GM23338 (cell line): Measurements from ENCODE around the gene ADORA3. TPM values are rescaled to one million over a fixed set of nuclear protein-coding genes. Genes with fewer than 3 reads are reported as not detected.

Source experiments
- ATAC-seq: fragments of 200-7000 bp; cut with Tn5 transposase; 3 replicates; pipeline ENCODE4 v1.9.1; 2020
- DNase-seq: peaks from one replicate; pipeline ENCODE4 v3.0.0-alpha.2; 2015; ENCODE audit warnings: low spot score
- H2AFZ ChIP-seq: fragments of 200-600 bp; sonication (generic); 2 replicates; pipeline ENCODE4 v1.8.0; 2016; ENCODE audit warnings: antibody characterized with exemption, mild to moderate bottlenecking, moderate library complexity
- H3F3A ChIP-seq: fragments of 200-600 bp; sonication (generic); replicated peaks from 2 replicates; pipeline ENCODE4 v1.8.0; 2017; ENCODE audit warnings: antibody characterized with exemption, mixed run types, low read depth
- H3K27ac ChIP-seq: fragments of 200-600 bp; sonication (generic); 2 replicates; pipeline ENCODE4 v1.6.1; 2016; ENCODE audit warnings: low read depth
- H3K27me3 ChIP-seq: fragments of 200-600 bp; sonication (generic); 2 replicates; pipeline ENCODE4 v1.8.0; 2016; ENCODE audit warnings: mild to moderate bottlenecking, mixed run types, moderate library complexity; ENCODE audit not compliant: insufficient read depth
- H3K36me3 ChIP-seq: fragments of 200-600 bp; sonication (generic); 2 replicates; pipeline ENCODE4 v1.8.0; 2016; ENCODE audit warnings: mild to moderate bottlenecking; ENCODE audit not compliant: insufficient read depth
- H3K4me1 ChIP-seq: fragments of 200-600 bp; sonication (generic); 2 replicates; pipeline ENCODE4 v1.8.0; 2016; ENCODE audit warnings: mild to moderate bottlenecking, moderate library complexity; ENCODE audit not compliant: insufficient read depth
- H3K4me2 ChIP-seq: fragments of 200-600 bp; sonication (generic); 2 replicates; pipeline ENCODE4 v1.7.1; 2017; ENCODE audit warnings: mixed run types
- H3K4me3 ChIP-seq: fragments of 200-600 bp; sonication (generic); 2 replicates; pipeline ENCODE4 v1.6.1; 2016; ENCODE audit warnings: mixed run types
- H3K79me2 ChIP-seq: fragments of 200-600 bp; sonication (generic); replicated peaks from 2 replicates; pipeline ENCODE4 v1.8.0; 2017; ENCODE audit warnings: mild to moderate bottlenecking; ENCODE audit not compliant: insufficient read depth
- H3K9me2 ChIP-seq: fragments of 200-600 bp; sonication (generic); 2 replicates; pipeline ENCODE4 v1.8.0; 2017; ENCODE audit not compliant: insufficient read depth
- H4K20me1 ChIP-seq: fragments of 200-600 bp; sonication (generic); replicated peaks from 2 replicates; pipeline ENCODE4 v1.8.0; 2017; ENCODE audit warnings: mild to moderate bottlenecking; ENCODE audit not compliant: insufficient read depth
- H3K27ac Mint-ChIP-seq: 2 replicates; pipeline ENCODE4 v1.8.0; 2020; ENCODE audit warnings: inconsistent platforms, mild to moderate bottlenecking, moderate library complexity, mixed read lengths
- H3K27me3 Mint-ChIP-seq: 3 replicates; pipeline ENCODE4 v1.8.0; 2022; ENCODE audit warnings: low read depth, mild to moderate bottlenecking, moderate library complexity, mixed read lengths, inconsistent platforms; ENCODE audit not compliant: insufficient read depth, poor library complexity
- H3K36me3 Mint-ChIP-seq: 3 replicates; pipeline ENCODE4 v1.8.0; 2021; ENCODE audit warnings: low read depth, mild to moderate bottlenecking, inconsistent platforms, moderate library complexity, mixed read lengths
- H3K4me1 Mint-ChIP-seq: 3 replicates; pipeline ENCODE4 v1.8.0; 2020; ENCODE audit warnings: mild to moderate bottlenecking, inconsistent platforms, mixed read lengths
- H3K4me3 Mint-ChIP-seq: 3 replicates; pipeline ENCODE4 v1.8.0; 2021; ENCODE audit warnings: moderate library complexity, mild to moderate bottlenecking, inconsistent platforms, mixed read lengths
- H3K9me3 Mint-ChIP-seq: 3 replicates; pipeline ENCODE4 v1.8.0; 2020; ENCODE audit warnings: moderate library complexity, mild to moderate bottlenecking, inconsistent platforms, mixed read lengths
- CREB1 ChIP-seq: fragments of 250-450 bp; sonication (Bioruptor Pico); IDR thresholded peaks from 2 replicates; pipeline ENCODE4 v1.5.0; 2020; ENCODE audit warnings: low read depth, mild to moderate bottlenecking, moderate library complexity
- EZH2 ChIP-seq: fragments of 200-600 bp; sonication (generic); IDR thresholded peaks from one replicate; pipeline ENCODE4 v1.8.0; 2017; ENCODE audit warnings: antibody characterized with exemption, mild to moderate bottlenecking, low read depth; ENCODE audit not compliant: unreplicated experiment
- EZH2phosphoT487 ChIP-seq: fragments of 200-600 bp; sonication (generic); IDR thresholded peaks from one replicate; pipeline ENCODE4 v1.8.1; 2018; ENCODE audit warnings: antibody characterized with exemption; ENCODE audit not compliant: unreplicated experiment
- JUNB ChIP-seq: IDR thresholded peaks from one replicate; pipeline ENCODE4 v1.6.1; 2016; ENCODE audit warnings: antibody characterized with exemption; ENCODE audit not compliant: unreplicated experiment
- NANOG ChIP-seq: IDR thresholded peaks from 2 replicates; pipeline ENCODE4 v1.6.1; 2016; ENCODE audit warnings: antibody characterized with exemption, borderline replicate concordance
- POLR2AphosphoS5 ChIP-seq: IDR thresholded peaks from 2 replicates; pipeline ENCODE4 v1.6.1; 2016; ENCODE audit warnings: antibody characterized with exemption, low read depth
- STAT1 ChIP-seq: IDR thresholded peaks from one replicate; pipeline ENCODE4 v1.6.1; 2016; ENCODE audit warnings: antibody characterized with exemption; ENCODE audit not compliant: unreplicated experiment
- ZNF114 ChIP-seq: fragments of 250-450 bp; sonication (Bioruptor Pico); IDR thresholded peaks from 2 replicates; pipeline ENCODE4 v1.5.0; 2020; ENCODE audit warnings: mild to moderate bottlenecking, moderate library complexity
- ZNF331 ChIP-seq: fragments of 250-450 bp; sonication (Bioruptor Pico); IDR thresholded peaks from 2 replicates; pipeline ENCODE4 v1.5.0; 2020; ENCODE audit warnings: low read depth, mild to moderate bottlenecking, moderate library complexity
- polyA plus RNA-seq: library from polyadenylated mRNA; unstranded; fragments of >200 nt; fragmentation: Nextera tagmentation; extraction: Ambion mirVana; gene quantifications from 2 replicates; pipeline ENCODE4 v1.2.1, GENCODE V29; 2016
- total RNA-seq: library from RNA; depleted of rRNA; stranded (reverse); fragments of >200 nt; shearing (Covaris generic); gene quantifications from 2 replicates; pipeline ENCODE4 v1.2.3, GENCODE V29; 2014
- TF ChIP-seq, protein P1 (sequence below): IDR thresholded peaks from one replicate; pipeline ENCODE4 v1.6.1; 2018; ENCODE audit warnings: antibody characterized with exemption; ENCODE audit not compliant: unreplicated experiment
- TF ChIP-seq, protein P2 (sequence below): IDR thresholded peaks from 2 replicates; pipeline ENCODE4 v1.6.1; 2016; ENCODE audit warnings: antibody characterized with exemption
- TF ChIP-seq, protein P3 (sequence below), 2 experiments: fragments of 200-600 bp in 1 of 2; sonication (generic) in 1 of 2; conservative IDR thresholded peaks; 2 replicates each; pipeline versions ENCODE4 v1.5.1 to v1.6.1; 2016 to 2017; ENCODE audit warnings: antibody characterized with exemption in 2 of 2, low read depth in 2 of 2, mild to moderate bottlenecking in 2 of 2, moderate library complexity in 1 of 2
- TF ChIP-seq, protein P4 (sequence below): fragments of 250-450 bp; sonication (Bioruptor Pico); IDR thresholded peaks from 2 replicates; pipeline ENCODE4 v1.5.0; 2020; ENCODE audit warnings: mild to moderate bottlenecking, moderate library complexity

ADORA3 gene
- total and polyA plus RNA-seq, 2 experiments from 2014 or later: not detected

DNA sequence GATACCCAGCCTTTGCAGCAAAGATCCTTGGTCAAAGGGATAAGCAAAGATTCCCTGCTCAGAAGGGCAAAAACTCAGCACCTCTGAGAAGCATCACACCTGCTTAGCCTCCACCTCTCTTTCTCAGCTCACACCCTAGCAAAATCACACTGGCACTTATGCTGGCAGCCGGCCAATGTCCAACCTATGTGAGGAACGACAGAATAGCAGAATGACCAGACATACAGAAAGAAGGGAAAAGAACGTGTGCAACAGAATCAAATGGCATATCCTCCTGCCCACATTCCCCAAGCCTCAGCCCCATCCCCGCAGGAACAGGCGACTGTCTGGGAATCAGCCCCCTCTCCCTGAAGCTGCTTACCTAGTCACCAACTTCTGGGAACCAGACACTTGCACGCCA is 664 bp upstream of the ADORA3 start:
- Mint-ChIP-seq H3K4me1 (peaks cover 6% of the 10 kb centered on the region), H3K9me3 (no peaks in the 10 kb centered on the region), H3K27ac (no peak overlapping the region), H3K27me3 (peaks cover 6% of the 10 kb centered on the region), H3K36me3 (no peaks in the 10 kb centered on the region), H3K4me3 (no peak overlapping the region)
- DNase-seq (no peak), ATAC-seq (no peak)
- Histone ChIP-seq H3K9me2 (peaks cover 8% of the 10 kb centered on the region; the same call in 1 of the 2 replicates), H3K36me3 (no peaks in the 10 kb centered on the region), H3K4me2 (no peak overlapping the region), H2AFZ (no peak overlapping the region), H3K27me3 (no peaks in the 10 kb centered on the region), H3K79me2 (no peaks in the 10 kb centered on the region), H3K4me3 (no peak overlapping the region), H3F3A (no peaks in the 10 kb centered on the region; the same call in 1 of the 2 replicates), H3K27ac (no peak overlapping the region), H3K4me1 (peaks cover 12% of the 10 kb centered on the region), H4K20me1 (no peaks in the 10 kb centered on the region)
- TF ChIP-seq, protein P1, sequence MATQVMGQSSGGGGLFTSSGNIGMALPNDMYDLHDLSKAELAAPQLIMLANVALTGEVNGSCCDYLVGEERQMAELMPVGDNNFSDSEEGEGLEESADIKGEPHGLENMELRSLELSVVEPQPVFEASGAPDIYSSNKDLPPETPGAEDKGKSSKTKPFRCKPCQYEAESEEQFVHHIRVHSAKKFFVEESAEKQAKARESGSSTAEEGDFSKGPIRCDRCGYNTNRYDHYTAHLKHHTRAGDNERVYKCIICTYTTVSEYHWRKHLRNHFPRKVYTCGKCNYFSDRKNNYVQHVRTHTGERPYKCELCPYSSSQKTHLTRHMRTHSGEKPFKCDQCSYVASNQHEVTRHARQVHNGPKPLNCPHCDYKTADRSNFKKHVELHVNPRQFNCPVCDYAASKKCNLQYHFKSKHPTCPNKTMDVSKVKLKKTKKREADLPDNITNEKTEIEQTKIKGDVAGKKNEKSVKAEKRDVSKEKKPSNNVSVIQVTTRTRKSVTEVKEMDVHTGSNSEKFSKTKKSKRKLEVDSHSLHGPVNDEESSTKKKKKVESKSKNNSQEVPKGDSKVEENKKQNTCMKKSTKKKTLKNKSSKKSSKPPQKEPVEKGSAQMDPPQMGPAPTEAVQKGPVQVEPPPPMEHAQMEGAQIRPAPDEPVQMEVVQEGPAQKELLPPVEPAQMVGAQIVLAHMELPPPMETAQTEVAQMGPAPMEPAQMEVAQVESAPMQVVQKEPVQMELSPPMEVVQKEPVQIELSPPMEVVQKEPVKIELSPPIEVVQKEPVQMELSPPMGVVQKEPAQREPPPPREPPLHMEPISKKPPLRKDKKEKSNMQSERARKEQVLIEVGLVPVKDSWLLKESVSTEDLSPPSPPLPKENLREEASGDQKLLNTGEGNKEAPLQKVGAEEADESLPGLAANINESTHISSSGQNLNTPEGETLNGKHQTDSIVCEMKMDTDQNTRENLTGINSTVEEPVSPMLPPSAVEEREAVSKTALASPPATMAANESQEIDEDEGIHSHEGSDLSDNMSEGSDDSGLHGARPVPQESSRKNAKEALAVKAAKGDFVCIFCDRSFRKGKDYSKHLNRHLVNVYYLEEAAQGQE: no peak
- TF ChIP-seq, protein P2, sequence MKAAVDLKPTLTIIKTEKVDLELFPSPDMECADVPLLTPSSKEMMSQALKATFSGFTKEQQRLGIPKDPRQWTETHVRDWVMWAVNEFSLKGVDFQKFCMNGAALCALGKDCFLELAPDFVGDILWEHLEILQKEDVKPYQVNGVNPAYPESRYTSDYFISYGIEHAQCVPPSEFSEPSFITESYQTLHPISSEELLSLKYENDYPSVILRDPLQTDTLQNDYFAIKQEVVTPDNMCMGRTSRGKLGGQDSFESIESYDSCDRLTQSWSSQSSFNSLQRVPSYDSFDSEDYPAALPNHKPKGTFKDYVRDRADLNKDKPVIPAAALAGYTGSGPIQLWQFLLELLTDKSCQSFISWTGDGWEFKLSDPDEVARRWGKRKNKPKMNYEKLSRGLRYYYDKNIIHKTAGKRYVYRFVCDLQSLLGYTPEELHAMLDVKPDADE: no peak
- TF ChIP-seq ZNF114 (CRISPR knock-in tag) (no peak), ZNF331 (CRISPR knock-in tag) (no peak), STAT1 (no peak), EZH2phosphoT487 (no peak), POLR2AphosphoS5 (no peak), NANOG (no peak), EZH2 (no peak), JUNB (no peak), CREB1 (CRISPR knock-in tag) (no peak)
- TF ChIP-seq, protein P3, sequence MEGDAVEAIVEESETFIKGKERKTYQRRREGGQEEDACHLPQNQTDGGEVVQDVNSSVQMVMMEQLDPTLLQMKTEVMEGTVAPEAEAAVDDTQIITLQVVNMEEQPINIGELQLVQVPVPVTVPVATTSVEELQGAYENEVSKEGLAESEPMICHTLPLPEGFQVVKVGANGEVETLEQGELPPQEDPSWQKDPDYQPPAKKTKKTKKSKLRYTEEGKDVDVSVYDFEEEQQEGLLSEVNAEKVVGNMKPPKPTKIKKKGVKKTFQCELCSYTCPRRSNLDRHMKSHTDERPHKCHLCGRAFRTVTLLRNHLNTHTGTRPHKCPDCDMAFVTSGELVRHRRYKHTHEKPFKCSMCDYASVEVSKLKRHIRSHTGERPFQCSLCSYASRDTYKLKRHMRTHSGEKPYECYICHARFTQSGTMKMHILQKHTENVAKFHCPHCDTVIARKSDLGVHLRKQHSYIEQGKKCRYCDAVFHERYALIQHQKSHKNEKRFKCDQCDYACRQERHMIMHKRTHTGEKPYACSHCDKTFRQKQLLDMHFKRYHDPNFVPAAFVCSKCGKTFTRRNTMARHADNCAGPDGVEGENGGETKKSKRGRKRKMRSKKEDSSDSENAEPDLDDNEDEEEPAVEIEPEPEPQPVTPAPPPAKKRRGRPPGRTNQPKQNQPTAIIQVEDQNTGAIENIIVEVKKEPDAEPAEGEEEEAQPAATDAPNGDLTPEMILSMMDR (conservative IDR thresholded peaks at IDR 0.05; ENCODE audit: low read depth in 2 of 2): no peak
- TF ChIP-seq, protein P4, sequence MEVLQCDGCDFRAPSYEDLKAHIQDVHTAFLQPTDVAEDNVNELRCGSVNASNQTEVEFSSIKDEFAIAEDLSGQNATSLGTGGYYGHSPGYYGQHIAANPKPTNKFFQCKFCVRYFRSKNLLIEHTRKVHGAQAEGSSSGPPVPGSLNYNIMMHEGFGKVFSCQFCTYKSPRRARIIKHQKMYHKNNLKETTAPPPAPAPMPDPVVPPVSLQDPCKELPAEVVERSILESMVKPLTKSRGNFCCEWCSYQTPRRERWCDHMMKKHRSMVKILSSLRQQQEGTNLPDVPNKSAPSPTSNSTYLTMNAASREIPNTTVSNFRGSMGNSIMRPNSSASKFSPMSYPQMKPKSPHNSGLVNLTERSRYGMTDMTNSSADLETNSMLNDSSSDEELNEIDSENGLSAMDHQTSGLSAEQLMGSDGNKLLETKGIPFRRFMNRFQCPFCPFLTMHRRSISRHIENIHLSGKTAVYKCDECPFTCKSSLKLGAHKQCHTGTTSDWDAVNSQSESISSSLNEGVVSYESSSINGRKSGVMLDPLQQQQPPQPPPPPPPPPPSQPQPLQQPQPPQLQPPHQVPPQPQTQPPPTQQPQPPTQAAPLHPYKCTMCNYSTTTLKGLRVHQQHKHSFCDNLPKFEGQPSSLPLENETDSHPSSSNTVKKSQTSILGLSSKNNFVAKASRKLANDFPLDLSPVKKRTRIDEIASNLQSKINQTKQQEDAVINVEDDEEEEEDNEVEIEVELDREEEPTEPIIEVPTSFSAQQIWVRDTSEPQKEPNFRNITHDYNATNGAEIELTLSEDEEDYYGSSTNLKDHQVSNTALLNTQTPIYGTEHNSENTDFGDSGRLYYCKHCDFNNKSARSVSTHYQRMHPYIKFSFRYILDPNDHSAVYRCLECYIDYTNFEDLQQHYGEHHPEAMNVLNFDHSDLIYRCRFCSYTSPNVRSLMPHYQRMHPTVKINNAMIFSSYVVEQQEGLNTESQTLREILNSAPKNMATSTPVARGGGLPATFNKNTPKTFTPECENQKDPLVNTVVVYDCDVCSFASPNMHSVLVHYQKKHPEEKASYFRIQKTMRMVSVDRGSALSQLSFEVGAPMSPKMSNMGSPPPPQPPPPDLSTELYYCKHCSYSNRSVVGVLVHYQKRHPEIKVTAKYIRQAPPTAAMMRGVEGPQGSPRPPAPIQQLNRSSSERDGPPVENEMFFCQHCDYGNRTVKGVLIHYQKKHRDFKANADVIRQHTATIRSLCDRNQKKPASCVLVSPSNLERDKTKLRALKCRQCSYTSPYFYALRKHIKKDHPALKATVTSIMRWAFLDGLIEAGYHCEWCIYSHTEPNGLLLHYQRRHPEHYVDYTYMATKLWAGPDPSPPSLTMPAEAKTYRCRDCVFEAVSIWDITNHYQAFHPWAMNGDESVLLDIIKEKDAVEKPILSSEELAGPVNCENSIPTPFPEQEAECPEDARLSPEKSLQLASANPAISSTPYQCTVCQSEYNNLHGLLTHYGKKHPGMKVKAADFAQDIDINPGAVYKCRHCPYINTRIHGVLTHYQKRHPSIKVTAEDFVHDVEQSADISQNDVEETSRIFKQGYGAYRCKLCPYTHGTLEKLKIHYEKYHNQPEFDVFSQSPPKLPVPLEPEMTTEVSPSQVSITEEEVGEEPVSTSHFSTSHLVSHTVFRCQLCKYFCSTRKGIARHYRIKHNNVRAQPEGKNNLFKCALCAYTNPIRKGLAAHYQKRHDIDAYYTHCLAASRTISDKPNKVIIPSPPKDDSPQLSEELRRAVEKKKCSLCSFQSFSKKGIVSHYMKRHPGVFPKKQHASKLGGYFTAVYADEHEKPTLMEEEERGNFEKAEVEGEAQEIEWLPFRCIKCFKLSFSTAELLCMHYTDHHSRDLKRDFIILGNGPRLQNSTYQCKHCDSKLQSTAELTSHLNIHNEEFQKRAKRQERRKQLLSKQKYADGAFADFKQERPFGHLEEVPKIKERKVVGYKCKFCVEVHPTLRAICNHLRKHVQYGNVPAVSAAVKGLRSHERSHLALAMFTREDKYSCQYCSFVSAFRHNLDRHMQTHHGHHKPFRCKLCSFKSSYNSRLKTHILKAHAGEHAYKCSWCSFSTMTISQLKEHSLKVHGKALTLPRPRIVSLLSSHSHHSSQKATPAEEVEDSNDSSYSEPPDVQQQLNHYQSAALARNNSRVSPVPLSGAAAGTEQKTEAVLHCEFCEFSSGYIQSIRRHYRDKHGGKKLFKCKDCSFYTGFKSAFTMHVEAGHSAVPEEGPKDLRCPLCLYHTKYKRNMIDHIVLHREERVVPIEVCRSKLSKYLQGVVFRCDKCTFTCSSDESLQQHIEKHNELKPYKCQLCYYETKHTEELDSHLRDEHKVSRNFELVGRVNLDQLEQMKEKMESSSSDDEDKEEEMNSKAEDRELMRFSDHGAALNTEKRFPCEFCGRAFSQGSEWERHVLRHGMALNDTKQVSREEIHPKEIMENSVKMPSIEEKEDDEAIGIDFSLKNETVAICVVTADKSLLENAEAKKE (CRISPR knock-in tag): no peak
